GM12891 (cell line): Measurements from ENCODE around the gene CAMK2G.

ENCODE experiments used
- DNase-seq: peaks from one replicate; pipeline ENCODE4 v3.0.0; 2011; ENCODE audit warnings: low spot score; ENCODE audit not compliant: insufficient read length
- FAIRE-seq: peaks from 2 replicates; lab custom pipeline; 2011; peaks lifted over from hg19 to GRCh38; lab: Jason Lieb, UNC
- PAX5 ChIP-seq: IDR thresholded peaks from 2 replicates; pipeline ENCODE4 v1.6.1; 2011; ENCODE audit warnings: low read length, moderate library complexity, mild to moderate bottlenecking; ENCODE audit not compliant: insufficient read depth, severe bottlenecking
- POLR2A ChIP-seq: IDR thresholded peaks from 2 replicates; pipeline ENCODE4 v1.6.1; 2011; ENCODE audit warnings: low read depth, low read length, control low read depth
- POLR2AphosphoS5 ChIP-seq: IDR thresholded peaks from 2 replicates; pipeline ENCODE4 v1.6.1; 2011; ENCODE audit warnings: low read depth, low read length, control low read depth
- POU2F2 ChIP-seq: IDR thresholded peaks from 2 replicates; pipeline ENCODE4 v1.6.1; 2011; ENCODE audit warnings: low read depth, mild to moderate bottlenecking, control low read depth, low read length, moderate library complexity
- SPI1 ChIP-seq: IDR thresholded peaks from 2 replicates; pipeline ENCODE4 v1.6.1; 2011; ENCODE audit warnings: low read depth, low read length, control low read depth
- TAF1 ChIP-seq: IDR thresholded peaks from 2 replicates; pipeline ENCODE4 v1.6.1; 2011; ENCODE audit warnings: low read depth, low read length, control low read depth

The CAMK2G gene

DNA sequence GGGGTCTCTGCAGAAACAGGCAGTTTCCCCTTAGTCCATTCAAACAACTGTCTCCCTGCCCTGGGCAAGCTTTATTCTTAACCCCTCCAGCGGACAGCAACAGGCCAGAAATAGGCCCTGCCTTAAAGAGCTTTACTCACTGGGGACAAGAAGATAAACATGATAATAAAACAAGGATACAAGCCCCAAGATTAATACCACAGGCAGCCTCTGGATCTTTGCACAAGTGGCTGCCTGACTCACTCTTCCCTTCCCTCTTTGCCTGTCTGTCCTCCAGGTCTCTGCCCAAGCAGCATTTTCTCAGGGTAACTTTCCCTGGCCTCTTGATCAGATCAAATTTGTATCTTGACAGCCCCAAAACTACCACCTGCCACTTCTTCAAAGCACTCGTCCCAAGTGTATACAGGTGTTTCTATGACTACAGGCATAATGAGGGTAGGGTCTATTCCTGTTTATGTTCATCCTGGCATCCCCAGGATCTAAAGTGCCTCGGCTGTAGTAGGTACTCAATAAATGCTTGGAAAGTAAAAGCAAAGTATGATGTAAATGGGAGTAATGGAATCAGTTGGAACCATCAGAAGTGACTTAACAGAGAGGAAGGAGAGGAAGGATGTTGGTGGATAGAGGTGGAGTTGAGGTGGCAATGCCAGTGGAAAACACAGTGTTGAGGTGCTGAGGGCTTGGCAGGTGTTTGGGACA, 7.0 kb upstream of the CAMK2G start:
- FAIRE-seq: no peak
- no peak for DNase-seq
- TF ChIP-seq POU2F2 (no peak), POLR2A (no peak), PAX5 (no peak), SPI1 (no peak)

GRCh38 chr10:73879296-73880173, 5.2 kb upstream of the CAMK2G start:
- DNase-seq (peak; percentile 71), FAIRE-seq (peak; percentile 97)
- TF ChIP-seq POU2F2 (no peak), POLR2A (no peak), SPI1 (no peak), PAX5 (no peak), TAF1 (no peak), POLR2AphosphoS5 (no peak)

DNA sequence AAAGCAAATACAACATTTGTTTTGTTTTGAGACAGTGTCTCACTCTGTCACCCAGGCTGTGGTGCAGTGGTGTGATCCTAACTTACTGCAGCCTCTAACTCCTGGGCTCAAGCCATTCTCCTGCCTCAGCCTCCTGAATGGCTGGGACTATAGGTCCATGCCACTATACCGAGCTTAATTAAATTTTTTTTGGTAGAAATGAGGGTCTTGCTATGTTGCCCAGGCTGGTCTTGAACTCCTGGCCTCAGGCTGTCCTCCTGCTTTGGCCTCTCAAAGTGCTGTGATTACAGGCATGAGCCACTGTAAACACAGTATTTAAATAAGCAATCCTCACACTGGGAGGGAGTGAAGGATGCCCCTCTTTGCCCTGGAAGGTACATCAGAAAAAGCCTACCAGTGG, 4.0 kb upstream of the CAMK2G start:
- TF ChIP-seq SPI1: no peak
- no peak for TF ChIP-seq POU2F2
- no peak for TF ChIP-seq POLR2A
- no peak for TF ChIP-seq TAF1
- no peak for TF ChIP-seq PAX5
- TF ChIP-seq POLR2AphosphoS5: no peak
- FAIRE-seq (no peak), DNase-seq (no peak)

DNA sequence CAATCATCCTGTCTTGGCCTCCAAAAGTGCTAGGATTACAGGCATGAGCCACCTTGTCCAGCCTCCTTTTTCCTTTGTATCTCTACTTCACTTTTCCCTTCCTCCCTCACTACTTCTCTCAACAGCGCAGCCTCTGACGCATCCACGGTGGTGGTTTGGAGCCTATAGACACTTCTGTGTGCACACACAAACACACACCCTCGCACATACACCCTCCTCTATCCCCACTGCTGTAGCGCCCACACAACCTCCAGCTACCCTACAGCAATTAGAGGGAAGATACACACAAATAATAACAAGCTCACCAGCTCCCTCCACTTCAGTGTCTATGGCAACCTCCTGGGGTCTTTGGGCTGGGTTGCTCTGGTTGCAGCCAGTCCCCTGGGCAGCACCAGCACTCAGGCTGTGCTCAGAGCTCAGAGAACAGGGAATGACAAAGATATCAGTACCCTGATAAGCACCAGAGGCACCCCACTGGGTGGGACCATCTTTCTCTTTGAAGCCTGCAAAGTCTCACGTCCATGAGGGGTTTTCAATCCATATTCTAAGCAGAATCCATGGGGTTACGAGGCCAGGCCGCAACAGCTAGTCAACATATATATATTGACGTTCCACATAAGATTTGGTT, 3.3 kb upstream of the CAMK2G start:
- FAIRE-seq (no peak), DNase-seq (no peak)
- TF ChIP-seq POLR2AphosphoS5 (no peak), SPI1 (no peak), TAF1 (no peak), POU2F2 (no peak), PAX5 (no peak), POLR2A (no peak)

- DNase-seq (no peak), FAIRE-seq (no peak)
- TF ChIP-seq TAF1 (no peak), POLR2A (no peak), POLR2AphosphoS5 (no peak), SPI1 (no peak), PAX5 (no peak), POU2F2 (no peak)
These were observed 2.6 kb upstream of the CAMK2G start for GRCh38 chr10:73876971-73877370.

- no peak for TF ChIP-seq POU2F2
- TF ChIP-seq PAX5: no peak
- TF ChIP-seq TAF1: no peak
- FAIRE-seq (no peak), DNase-seq (no peak)
These were observed 2.2 kb upstream of the CAMK2G start for GRCh38 chr10:73876566-73876965.

- FAIRE-seq (no peak), DNase-seq (no peak)
- TF ChIP-seq PAX5 (no peak), TAF1 (no peak), POU2F2 (no peak), SPI1 (no peak), POLR2AphosphoS5 (no peak)
These were observed 1.8 kb upstream of the CAMK2G start for GRCh38 chr10:73876157-73876556.

- DNase-seq (no peak), FAIRE-seq (no peak)
- TF ChIP-seq POU2F2 (no peak), SPI1 (0 out of 2 replicates have a peak, but pooled peaks have one; percentile 14)
These were observed 752 bp upstream of the CAMK2G start for GRCh38 chr10:73875139-73875475.

- FAIRE-seq (no peak), DNase-seq (no peak)
- no peak for TF ChIP-seq SPI1
- TF ChIP-seq PAX5: no peak
- TF ChIP-seq POLR2A: no peak
- TF ChIP-seq POLR2AphosphoS5: no peak
- TF ChIP-seq TAF1: no peak
- TF ChIP-seq POU2F2: no peak
These were observed 528 bp downstream of the CAMK2G start for GRCh38 chr10:73873838-73874215.
